GM18951 (cell line): ENCODE data around the gene GSK3B.
"Not testable (repeated sequence)": the region's sequence is repeated elsewhere in the genome, so short reads cannot be mapped to it uniquely, and the experiment has no call there.

Experiments
- POLR2A ChIP-seq: IDR thresholded peaks from 4 replicates; pipeline ENCODE4 v1.6.1; 2011; ENCODE audit warnings: mild to moderate bottlenecking; ENCODE audit not compliant: insufficient read length, insufficient read depth; ENCODE audit errors: extremely low read depth
- in situ Hi-C: fragments of 300-500 bp; cut with MboI; formaldehyde crosslinking; loops from one replicate; pipeline ENCODE4 v1.12.0; 2022; ENCODE audit warnings: low sequenced_read_pairs, mixed read lengths, inconsistent platforms; ENCODE audit not compliant: unreplicated experiment

Gene GSK3B

GRCh38 chr3:120057626-120058025 is 36.6 kb downstream of the GSK3B start:
- in situ Hi-C loops, result no loop called here
- TF ChIP-seq POLR2A, result no peak

GRCh38 chr3:120057029-120057428 is 37.2 kb downstream of the GSK3B start:
- no peak for TF ChIP-seq POLR2A
- in situ Hi-C loops, result no loop called here

GRCh38 chr3:120053647-120054046 is 40.6 kb downstream of the GSK3B start:
- in situ Hi-C loops, result not testable (repeated sequence)

GRCh38 chr3:120052677-120053076 is 41.6 kb downstream of the GSK3B start:
- TF ChIP-seq POLR2A, result no peak
- in situ Hi-C loops, result no loop called here

GRCh38 chr3:120052225-120052624 is 42.0 kb downstream of the GSK3B start:
- TF ChIP-seq POLR2A, result no peak
- in situ Hi-C loops, result no loop called here

GRCh38 chr3:120051570-120051969 is 42.7 kb downstream of the GSK3B start:
- in situ Hi-C loops, result not testable (repeated sequence)

- in situ Hi-C loops, result no loop called here
- no peak for TF ChIP-seq POLR2A
Measured at GRCh38 chr3:120049881-120050539, 44.2 kb downstream of the GSK3B start.

- in situ Hi-C loops, result no loop called here
- TF ChIP-seq POLR2A, result no peak
Measured at GRCh38 chr3:120049072-120049471, 45.2 kb downstream of the GSK3B start.

- in situ Hi-C loops, result no loop called here
- no peak for TF ChIP-seq POLR2A
Measured at GRCh38 chr3:120048355-120049041, 45.7 kb downstream of the GSK3B start.

- no peak for TF ChIP-seq POLR2A
- in situ Hi-C loops, result no loop called here
Measured at GRCh38 chr3:120047686-120048085, 46.6 kb downstream of the GSK3B start.

GRCh38 chr3:120040813-120041377 is 53.4 kb downstream of the GSK3B start:
- TF ChIP-seq POLR2A, result no peak
- in situ Hi-C loops, result no loop called here

- TF ChIP-seq POLR2A, result no peak
- in situ Hi-C loops, result no loop called here
Measured at GRCh38 chr3:120039642-120040610, 54.3 kb downstream of the GSK3B start.

GRCh38 chr3:120033596-120033995 is 60.7 kb downstream of the GSK3B start:
- in situ Hi-C loops, result no loop called here
- no peak for TF ChIP-seq POLR2A
